Measurements from ENCODE around the gene CLP1. TPM values are rescaled to one million over a fixed set of nuclear protein-coding genes. Genes with fewer than 3 reads are reported as not detected.

The CLP1 gene
- total RNA-seq, 1 experiment from 2014 or later, result 27.4 TPM

DNA sequence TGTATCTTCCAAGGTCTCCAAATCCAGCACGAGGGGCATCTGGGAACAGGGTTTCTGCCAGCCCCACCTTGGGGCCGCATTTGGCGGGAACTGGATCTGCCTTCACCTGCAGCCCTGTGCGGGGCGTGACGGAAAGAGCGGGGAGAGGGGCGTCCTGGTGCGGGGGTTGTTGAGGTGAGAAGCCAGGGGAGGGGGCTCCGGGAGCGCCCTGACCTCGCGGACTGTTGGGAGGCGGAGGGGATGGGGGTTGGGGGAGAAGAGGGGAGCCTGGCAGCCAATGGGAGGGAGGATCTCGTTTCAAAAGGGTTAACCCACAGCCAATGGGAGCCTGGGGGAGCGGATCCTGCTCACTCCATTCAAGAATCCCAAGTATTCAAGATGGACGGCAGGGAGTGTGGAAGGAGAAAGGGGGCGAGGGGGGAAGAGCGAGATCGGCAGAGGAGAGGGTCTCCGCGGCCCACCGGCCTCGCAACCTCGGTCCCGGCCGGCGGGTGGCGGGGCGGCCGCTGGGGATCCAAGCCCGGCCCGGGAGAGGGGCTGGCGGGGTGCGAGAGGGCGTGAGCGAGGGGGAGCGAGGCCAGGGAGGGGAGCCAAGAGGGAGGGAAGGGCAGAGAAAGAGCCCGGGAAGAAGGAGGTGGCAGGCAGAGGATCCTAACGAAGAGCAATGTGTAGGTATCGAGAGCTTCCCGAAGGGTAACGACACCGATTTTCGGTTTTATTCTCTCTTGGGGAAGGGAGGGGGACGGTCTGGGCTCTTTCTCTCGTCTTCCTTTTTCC lies 19.4 kb upstream of the CLP1 start:
- Histone ChIP-seq H3K36me3 (peaks cover 2% of the 10 kb centered on the region), H3K27me3 (no peaks in the 10 kb centered on the region), H3K9me3 (no peaks in the 10 kb centered on the region), H3K4me3 (peak overlapping the region; percentile 83)
- DNase-seq, result peak; percentile 89

GRCh38 chr11:57638811-57639320 lies 18.7 kb upstream of the CLP1 start:
- peaks cover 2% of the 10 kb centered on the region for H3K36me3 ChIP-seq
- DNase-seq, result no peak
- peak overlapping the region; percentile 83 for H3K4me3 ChIP-seq
- no peaks in the 10 kb centered on the region for H3K27me3 ChIP-seq
- no peaks in the 10 kb centered on the region for H3K9me3 ChIP-seq

DNA sequence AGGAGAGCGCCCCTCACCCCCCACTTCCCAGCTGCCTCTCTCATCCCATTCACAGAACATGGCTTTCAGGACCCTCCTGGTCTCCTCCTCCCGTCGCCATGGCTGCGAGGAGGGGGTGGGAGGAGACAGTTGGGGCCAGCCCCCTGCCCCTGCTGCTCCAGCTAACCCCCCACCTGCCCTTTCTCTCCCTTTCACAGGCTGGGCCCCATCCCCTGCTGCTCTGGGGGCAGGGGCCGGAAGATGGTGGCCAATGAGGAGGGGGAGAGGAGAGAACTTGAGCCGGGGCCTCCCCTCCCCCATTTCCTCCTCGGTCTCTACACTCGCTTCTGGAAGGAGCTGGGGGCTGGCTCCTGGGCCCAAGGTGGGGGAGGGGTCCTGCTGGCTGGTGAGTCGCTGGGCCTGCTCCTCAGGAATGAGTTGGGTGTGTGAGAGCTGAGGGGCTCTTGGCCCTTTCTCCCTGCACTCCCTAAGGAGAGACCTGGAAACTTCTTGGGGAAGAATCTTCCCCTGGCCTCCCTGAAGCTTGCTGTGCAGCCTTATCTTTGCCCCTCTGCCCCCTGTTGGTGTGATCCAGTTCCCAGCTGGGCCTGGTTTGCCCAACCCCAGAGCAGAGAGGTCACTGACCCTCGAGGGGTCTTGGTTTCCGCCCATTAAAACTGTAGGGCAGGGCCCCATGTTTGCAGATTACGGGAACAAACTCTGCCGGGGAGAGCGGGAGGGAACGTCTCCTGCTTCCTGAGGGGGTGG lies 18.1 kb upstream of the CLP1 start:
- DNase-seq, result peak; percentile 38
- Histone ChIP-seq H3K9me3 (no peaks in the 10 kb centered on the region), H3K36me3 (peaks cover 2% of the 10 kb centered on the region), H3K27me3 (no peaks in the 10 kb centered on the region), H3K4me3 (peak overlapping the region; percentile 83)

DNA sequence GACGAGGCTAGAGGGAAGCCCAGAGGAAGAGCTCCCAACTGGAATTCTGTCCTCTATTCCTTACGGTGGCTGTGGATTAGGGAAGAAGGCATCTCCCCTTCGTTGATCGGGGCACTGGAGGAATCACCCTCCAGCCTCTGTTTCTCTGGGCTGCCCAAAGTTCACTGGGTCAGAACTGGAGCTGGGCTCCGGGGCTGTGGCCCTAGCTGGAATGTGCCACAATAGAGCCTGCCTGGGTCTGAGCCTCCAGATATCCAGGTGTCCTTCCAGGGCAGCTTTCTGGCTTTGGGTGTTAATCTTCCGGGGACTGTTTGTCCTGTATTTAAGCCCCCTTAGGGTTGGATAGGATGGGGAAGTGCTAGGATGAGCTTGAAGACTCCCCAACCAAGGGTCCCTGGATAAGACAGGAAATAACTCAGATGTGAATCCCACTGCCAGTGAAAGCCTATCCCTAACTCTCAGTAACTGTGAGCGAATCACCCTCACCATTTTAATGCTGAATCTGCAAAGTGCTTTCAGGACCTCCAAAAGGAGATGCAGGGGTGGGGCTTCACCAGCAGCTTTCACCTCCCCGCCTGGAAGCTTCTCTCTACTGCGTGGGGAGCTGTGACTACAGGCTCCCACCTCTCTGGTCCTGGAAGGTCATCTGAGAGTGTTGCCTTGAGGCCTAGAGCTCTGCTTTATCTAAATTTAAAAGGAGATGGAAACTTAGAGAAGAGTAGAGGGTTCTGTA lies 17.3 kb upstream of the CLP1 start:
- DNase-seq, result no peak
- no peak overlapping the region for H3K4me3 ChIP-seq

GRCh38 chr11:57641011-57641807 lies 16.4 kb upstream of the CLP1 start:
- H3K9me3 ChIP-seq, result no peaks in the 10 kb centered on the region
- no peak for DNase-seq
- peaks cover 2% of the 10 kb centered on the region for H3K36me3 ChIP-seq
- H3K4me3 ChIP-seq, result no peak overlapping the region
- no peaks in the 10 kb centered on the region for H3K27me3 ChIP-seq

More for the DNA sequence above, 17.3 kb upstream of the CLP1 start:
- H3K27me3 ChIP-seq, result no peaks in the 10 kb centered on the region
- H3K9me3 ChIP-seq, result no peaks in the 10 kb centered on the region
- peaks cover 2% of the 10 kb centered on the region for H3K36me3 ChIP-seq

GRCh38 chr11:57643802-57644201 lies 13.8 kb upstream of the CLP1 start:
- Histone ChIP-seq H3K36me3 (peaks cover 2% of the 10 kb centered on the region), H3K27me3 (peaks cover 21% of the 10 kb centered on the region), H3K4me3 (no peak overlapping the region), H3K9me3 (no peaks in the 10 kb centered on the region)
- no peak for DNase-seq

DNA sequence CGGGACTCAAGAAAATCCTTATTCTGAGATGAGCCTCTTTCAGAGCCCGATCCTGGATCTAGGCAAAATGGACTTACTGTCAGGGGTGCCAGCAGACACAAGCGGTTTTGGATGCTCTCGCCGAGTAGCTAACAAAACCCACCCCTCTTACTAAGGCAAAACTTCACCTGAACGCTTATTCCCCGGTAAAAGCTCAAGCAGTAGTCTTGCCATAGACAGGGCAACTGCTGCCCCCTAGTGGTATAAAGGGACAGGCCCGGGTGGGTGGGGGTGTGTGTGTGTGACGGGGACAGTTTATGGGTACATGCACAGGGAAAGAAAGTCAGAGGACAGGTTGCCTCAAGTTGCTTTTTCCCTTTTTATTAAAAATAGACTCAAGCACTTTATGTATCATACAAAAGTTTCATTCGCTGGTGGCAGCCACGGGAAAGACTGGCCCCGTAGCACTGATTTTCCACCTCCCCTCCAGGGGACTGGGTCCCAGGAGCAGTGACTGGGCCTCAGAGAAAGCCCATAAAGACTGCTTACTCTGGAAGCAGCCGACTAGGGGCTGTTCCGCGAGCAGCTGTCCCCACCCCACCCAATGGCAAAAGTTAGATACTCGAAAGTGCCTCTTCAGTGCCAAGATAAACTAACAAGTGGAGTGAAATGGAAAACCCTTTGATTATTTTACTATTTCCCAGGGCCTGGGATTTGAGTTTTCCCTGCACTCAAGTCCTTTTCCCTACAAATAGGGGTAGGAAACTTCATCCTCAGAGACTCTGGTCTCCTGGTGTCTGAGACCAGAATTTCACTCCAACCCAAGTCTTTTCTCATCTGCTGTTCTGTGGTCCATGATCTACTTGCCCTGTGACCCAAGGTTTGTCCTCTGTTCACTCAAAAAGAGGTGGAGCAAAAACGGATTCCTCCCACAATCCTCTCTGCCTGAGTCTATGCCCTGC lies 12.5 kb upstream of the CLP1 start:
- Histone ChIP-seq H3K4me3 (no peak overlapping the region), H3K36me3 (no peaks in the 10 kb centered on the region; the same call in 1 of the 2 replicates), H3K9me3 (no peaks in the 10 kb centered on the region), H3K27me3 (peaks cover 24% of the 10 kb centered on the region)
- peak; percentile 64 for DNase-seq

DNA sequence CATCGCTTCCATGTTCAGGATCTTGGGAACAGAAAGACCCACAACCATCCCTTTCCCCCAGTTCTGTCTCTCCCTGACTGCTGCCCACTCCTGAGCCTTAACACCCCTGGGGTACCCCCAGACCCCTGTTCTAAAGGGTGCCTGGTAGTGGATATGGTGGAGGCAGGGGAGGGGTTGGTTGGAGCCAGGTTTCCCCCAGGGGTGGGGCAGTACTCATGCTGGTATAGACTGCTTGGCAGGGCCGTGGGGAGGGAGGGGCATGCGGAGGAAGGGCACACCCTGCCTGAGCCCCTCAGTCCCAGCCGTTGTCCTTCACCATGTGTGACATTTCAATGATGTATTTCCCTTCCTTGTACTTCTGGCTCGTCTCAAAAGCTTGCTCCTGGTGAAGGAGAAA lies 11.9 kb upstream of the CLP1 start:
- peaks cover 27% of the 10 kb centered on the region for H3K27me3 ChIP-seq
- H3K9me3 ChIP-seq, result no peaks in the 10 kb centered on the region
- no peaks in the 10 kb centered on the region; the same call in 1 of the 2 replicates for H3K36me3 ChIP-seq
- no peak overlapping the region for H3K4me3 ChIP-seq
- DNase-seq, result no peak

GRCh38 chr11:57646194-57646798 lies 11.3 kb upstream of the CLP1 start:
- H3K9me3 ChIP-seq, result no peaks in the 10 kb centered on the region
- H3K27me3 ChIP-seq, result peaks cover 27% of the 10 kb centered on the region
- DNase-seq, result no peak
- H3K4me3 ChIP-seq, result no peak overlapping the region
- H3K36me3 ChIP-seq, result no peaks in the 10 kb centered on the region

GRCh38 chr11:57646799-57647303 lies 10.7 kb upstream of the CLP1 start:
- no peaks in the 10 kb centered on the region for H3K36me3 ChIP-seq
- no peak for DNase-seq
- H3K4me3 ChIP-seq, result no peak overlapping the region
- H3K9me3 ChIP-seq, result no peaks in the 10 kb centered on the region
- peaks cover 27% of the 10 kb centered on the region for H3K27me3 ChIP-seq

DNA sequence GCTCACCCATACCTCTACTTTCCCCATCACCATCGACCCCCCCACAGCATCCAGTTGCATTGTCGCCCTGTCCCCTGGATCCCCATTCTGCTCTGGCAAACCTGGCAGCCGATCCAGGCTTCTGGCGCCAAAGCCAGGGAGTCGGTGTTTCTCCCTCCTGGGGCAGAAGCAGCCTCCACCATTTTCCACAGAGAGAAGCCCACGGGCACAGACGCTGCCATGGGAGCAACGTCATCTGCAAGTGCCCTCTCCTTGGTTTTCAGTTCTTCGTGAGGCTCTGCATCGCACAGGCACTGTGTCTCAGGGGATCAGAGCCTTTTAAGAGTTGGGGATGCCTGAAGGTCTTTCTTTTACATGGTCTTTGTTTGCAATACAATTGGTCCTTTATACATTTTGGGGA lies 10.2 kb upstream of the CLP1 start:
- Histone ChIP-seq H3K4me3 (no peak overlapping the region), H3K36me3 (no peaks in the 10 kb centered on the region), H3K9me3 (no peaks in the 10 kb centered on the region), H3K27me3 (peaks cover 27% of the 10 kb centered on the region)
- no peak for DNase-seq

DNA sequence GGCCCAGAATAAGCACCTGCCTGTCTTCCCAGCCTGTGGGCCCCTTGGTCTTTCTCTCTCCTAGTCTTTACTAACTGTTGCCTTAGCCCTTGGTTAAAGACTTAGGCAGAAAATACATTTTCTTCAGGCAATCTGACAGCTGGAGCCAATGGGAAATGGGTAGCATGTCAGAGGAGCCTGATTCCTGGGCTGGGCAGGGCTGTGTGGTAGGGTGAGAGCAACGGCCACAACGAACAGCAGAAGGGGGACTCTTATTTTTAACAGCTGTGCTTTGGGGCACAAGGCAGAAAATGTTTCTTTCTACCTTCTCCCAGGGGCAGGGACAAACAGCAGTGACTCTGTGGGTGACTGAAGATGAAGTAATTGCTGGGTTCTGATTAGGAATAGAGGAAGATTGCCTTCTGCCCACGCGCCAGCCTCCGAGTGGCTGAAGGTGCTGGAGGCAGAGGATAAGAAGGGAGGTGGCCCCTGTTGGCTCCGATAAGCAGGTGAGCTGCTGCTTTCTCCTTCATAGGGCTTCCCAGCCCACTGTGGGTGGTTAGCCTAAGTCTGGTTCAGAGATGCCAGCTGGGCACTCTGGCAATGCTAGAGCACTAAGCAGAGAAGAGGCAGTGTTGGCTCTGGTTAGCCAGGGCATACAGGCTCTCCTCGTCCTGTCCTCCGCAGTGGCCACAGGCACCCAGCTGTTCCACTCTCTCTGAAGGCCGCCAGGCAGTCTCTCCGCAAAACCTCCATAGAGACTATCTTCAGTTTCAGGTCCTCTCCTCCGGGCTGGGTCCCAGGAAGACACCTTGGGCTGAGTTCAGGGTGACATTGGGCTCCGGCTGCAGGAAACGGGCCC lies 9.4 kb upstream of the CLP1 start:
- H3K36me3 ChIP-seq, result no peaks in the 10 kb centered on the region
- DNase-seq, result no peak
- peaks cover 27% of the 10 kb centered on the region for H3K27me3 ChIP-seq
- no peaks in the 10 kb centered on the region for H3K9me3 ChIP-seq
- no peak overlapping the region for H3K4me3 ChIP-seq

DNA sequence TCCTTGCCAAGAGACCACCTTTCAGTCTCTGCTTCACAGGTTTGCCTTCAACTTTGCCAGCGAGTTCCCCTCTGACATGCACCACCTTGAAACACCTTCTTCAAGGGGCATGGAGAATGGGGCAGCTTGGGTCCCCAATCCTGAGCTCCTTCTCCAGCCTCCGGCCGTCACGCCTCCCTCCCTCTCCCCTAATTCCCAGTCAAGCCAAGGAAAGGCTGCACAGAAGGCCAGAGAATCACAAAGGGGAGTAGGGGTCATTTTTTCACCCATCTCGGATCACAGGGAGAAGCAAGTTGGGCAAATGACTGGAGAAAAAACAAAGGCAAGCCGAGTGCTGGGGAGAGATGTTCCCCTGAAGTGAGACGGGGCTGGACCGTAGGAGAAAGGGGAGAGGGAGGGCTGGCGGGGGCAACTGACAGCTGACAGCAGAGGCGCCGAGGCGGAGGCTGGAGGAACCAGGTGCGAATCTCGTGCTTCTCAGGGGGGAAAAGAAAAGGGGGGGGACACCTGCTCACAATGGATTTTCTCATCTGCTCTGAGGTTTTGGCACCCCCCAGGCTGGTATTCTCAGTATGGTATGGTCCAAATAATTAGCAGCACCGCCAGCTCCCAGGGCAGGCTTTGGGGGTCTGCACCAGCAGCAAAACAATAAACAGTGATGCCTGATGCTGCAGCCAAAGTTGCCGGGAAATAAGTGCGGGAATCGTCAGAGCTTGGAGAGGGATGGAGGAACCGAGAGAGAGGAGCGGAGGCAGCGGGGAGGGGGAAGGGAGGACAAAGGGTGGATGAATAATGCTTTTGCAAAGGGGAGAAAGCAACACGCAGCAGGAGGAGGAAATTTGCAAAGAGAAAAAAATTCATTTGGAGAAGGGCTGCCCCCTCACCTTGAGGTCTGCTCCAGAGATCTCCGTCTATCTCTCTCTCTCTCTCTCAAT lies 8.5 kb upstream of the CLP1 start:
- peaks cover 27% of the 10 kb centered on the region for H3K27me3 ChIP-seq
- DNase-seq, result no peak
- no peak overlapping the region for H3K4me3 ChIP-seq
- no peaks in the 10 kb centered on the region for H3K9me3 ChIP-seq
- H3K36me3 ChIP-seq, result no peaks in the 10 kb centered on the region
